ENCODE measurements around the gene NOTCH4.

The NOTCH4 gene

DNA sequence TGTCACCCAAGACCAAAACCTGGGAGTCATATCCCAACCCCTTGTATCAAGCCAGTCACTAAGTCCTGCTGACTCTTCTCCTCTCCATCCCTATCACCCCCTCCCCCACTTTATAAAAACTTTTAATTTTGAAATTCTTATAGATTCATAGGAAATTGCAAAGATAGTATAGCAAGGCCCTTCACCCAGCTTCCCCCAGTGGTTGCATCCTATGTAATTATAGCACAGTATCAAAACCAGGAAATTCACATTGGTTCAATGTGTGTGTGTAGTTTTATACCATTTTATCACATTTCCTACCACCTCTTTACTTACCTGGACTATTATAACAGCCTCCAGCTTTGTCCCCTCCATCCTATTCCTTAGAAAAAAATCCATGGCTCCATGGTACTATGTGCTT, 65.8 kb downstream of the NOTCH4 start:
- DNase-seq = no peak

DNA sequence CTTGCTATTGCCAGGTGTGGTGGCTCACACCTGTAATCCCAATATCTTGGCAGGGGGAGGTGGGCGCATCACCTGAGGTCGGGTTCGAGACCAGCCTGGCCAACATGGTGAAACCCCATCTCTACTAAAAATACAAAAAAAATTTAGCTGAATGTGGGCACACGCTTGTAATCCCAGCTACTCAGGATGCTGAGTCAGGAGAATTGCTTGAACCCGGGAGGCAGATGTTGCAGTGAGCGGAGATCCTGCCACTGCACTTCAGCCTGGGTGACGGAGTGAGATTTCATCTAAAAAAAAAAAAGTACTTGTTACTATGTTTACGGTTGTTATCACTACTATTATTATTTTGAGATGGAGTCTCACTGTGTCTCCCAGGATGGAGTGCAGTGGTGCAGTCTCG, 67.0 kb downstream of the NOTCH4 start:
- DNase-seq = no peak

DNA sequence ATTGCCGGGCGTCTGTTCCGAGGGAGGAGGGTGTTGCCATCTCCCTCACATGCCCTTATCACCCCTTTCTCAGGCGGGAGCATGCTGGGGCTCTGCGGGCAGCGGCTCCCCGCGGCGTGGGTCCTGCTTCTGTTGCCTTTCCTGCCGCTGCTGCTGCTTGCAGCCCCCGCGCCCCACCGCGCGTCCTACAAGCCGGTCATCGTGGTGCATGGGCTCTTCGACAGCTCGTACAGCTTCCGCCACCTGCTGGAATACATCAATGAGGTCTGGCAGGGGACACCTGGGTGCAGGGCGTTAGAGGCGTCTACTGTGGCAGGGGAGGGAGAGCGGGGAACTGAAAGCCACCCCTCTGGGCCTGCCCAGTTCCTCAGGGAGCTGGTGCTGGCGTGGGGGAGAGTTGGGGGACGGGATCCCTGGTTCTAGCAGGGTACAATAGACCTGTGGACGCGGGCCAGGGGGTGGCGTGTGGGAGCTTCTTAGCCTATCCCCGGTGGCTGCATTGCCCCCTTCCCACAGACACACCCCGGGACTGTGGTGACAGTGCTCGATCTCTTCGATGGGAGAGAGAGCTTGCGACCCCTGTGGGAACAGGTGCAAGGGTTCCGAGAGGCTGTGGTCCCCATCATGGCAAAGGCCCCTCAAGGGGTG, 69.2 kb downstream of the NOTCH4 start:
- no peak for DNase-seq

DNA sequence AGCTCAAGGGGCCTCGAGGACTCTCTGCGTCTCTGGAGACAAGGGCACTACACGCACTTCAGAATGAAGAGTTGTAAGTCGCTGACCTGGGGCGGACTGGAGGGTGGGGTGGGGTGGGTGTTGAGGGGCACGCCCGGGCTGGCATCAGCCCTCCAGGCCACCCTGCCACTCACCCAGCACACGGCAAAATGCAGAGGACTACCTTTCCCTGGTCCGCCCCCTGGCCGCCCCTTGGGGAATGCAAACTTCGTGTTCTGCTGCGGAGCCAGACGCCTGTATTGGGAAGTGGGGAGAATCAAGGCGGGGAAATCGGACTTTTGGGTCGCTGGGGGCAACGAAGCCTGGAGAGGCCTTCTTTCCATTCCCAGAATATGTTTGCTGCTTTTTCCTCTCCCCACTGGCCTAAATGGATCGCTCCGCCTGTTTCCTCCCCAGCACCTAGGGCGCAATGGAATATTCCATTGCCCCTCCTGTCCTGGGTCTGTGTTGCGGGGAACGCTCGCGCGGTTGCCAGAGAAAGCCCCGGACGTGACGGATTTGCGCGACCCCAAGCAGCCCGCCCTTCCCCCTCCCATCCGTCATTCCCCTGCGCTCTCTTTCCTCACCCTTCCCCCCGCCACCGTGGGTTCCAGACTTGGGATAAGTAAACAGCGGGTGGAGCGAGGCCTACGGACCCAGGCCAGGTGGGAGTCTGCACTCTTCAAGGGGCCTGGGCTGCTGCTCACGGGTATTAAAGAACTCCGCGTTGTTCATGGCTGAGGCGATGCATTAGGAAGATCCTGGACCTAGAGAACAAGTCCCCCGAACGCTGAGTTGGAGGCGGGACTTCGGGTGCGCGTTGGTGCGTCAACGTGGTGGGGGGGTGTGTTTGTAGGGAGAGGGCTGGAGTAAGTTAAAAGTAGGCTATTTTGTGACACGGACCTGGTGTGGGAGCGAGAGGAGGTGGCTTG, 70.0 kb downstream of the NOTCH4 start, which contains the start of gene PPT2:
PPT2 (plus strand) TSS at position 578 of the 950 bp plus-strand sequence. CDS start 454 bp downstream, outside the sequence.
- DNase-seq = peak; percentile 93

DNA sequence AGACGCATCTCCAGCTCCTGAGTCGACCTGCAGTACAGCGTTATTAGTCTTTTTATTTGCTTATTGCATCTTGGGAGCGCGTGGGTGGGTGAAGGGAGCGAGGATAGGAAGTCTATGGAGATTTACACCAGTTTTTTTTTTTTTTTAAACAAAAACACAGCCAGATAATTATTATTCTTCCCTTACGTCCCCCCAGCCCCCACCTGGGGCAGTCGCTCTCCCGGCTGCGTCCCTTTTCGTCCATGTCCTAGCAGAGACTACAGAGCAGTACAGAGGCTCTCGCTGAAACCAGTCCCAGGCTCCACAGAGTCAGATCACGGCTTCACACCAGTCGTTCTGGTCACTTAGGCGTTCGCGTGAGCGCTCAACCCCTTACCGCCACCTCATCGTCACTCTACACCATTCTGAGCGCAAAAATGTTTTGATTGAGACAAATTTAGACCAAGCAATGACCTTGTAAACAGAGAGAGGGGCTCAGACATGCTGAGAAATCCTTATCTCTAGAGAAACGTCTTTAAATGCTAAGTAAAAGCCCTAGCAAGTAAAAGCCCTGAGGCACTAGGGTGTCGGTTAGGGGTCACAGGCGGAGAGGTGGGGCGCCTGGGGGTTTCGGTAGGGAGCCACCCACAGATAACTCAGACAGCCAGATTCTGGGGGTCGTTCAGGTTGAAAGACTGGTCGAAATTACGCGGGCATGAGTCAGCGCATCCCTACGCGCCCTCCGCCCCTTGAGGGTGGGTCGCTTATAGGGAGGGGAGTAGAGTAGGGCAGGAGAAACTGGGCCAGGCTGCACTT, 70.9 kb downstream of the NOTCH4 start:
- no peak for DNase-seq

DNA sequence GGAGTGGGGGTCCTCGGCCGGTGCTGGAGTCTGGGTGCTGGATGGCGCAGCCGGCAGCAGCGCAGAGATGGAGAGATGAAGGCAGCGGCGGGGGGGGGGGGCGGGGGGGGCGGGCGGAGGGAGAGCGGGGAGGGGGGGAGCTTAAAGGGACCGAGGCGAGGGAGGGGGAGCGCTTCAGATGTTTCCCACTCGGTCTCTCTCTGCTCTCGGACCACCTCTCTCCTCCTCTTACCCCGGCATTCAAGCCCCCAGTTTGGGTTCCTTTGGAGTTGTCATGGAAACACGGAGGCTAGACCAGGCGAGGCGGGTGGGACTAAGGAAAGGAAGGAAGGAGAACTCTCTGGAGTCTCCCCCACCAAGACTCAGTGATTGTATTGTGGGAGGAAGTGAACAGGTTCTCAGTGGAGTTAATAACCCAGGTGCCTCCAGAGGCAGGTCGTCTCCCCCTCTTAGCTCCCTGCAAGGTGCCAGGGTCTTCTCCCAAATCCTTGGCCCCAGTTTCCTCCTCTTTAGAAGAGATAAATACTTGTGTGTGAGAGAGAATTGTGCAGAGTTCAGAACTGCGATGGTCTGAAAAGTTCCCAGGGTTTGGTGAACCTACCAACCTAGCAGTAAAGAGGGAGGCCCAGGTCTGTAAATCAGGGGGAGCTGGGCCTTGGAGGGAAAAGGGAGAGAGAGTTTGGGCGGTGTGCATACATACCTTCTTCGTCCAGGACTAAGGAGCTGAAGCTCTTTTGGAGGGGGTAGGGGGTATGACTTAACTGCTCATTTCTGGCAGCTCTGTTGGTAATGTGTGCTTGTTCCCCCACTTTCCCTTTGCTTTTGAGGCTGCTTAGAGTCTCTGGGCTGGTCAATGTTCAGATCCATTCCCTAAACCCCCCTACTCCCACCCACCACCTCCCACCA, 71.8 kb downstream of the NOTCH4 start, which contains the start of gene PRRT1:
PRRT1 (minus strand) TSS at position 77 of the 906 bp plus-strand sequence. CDS start 112 bp downstream, outside the sequence.
- no peak for DNase-seq

DNA sequence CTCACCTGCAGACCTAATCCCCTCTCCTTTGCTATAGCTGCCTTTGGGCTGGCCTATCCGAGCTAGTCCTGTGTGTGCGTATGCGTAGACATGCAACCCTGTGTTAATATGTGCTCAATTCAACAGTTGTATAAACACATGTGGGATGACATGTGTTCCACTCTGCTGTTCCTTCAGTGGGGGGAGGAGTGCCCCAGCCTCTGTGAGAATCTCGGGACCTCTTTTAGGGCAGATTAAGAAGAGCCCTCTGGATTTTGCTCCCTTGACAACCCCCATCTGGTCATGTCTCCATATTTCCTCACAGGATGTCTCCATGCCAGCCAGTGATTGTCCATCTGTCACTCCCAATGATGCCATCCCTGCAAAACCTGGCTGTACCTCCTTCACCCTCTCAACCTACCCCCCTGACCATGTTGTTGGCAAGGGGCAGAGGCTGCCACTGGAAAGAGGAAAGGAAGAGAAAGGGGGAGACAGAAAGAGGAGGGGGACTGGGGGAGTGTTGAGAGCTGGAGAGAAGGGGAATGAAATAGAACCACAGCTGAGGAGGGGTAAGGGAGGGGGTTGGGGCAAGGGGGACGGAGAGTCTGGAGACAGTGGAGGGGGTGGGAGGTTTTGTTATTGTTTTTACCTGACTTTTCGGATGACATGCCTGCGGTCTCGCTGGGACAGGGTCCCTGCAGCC, 72.5 kb downstream of the NOTCH4 start:
- DNase-seq = peak; percentile 42

DNA sequence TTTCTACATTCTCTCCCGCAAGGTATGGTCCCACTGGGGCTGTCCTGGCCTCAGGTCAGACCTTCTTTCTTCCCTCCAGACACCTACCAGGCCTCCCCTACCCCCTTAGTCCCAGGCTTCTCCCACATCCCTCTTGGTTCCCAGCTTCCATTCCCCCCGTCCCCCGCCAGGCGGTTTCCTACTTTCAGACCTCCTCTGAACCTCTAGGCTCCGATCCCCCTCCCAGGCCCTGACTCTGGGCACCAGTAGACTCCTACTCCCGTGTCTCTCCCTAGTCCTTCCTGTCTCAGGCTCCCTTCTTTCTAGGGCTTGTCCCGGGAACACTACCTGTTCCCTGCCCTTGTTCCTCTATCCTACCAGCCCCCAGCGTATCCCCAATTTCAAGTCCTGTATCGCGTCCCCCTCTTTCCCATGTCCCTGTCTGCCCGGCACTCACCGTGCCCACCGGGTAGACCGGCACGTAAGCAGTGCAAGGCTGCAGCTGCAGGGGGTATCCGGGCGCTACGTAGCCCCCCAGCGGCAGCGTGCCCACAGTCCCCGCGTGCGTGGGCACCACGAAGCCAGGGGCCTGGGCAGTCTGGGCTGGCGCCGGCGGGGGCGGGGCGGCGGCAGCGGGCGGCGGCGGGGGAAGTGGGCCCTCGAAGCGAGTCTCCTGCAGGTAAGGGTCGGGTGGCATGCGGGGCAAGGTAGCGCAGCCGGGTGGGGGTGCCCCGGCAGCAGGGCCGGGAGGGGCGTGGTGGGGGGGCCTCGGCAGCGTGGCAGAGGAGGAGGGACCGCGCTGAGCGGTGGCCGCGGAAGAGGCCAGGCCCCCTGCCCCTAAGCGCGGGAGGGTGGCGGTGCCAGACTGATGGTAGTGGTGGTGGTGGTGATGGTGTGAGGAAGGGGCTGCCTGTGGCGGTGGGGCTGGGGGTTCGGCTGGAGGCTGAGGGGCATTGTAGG, 73.7 kb downstream of the NOTCH4 start:
- DNase-seq = peak; percentile 28

DNA sequence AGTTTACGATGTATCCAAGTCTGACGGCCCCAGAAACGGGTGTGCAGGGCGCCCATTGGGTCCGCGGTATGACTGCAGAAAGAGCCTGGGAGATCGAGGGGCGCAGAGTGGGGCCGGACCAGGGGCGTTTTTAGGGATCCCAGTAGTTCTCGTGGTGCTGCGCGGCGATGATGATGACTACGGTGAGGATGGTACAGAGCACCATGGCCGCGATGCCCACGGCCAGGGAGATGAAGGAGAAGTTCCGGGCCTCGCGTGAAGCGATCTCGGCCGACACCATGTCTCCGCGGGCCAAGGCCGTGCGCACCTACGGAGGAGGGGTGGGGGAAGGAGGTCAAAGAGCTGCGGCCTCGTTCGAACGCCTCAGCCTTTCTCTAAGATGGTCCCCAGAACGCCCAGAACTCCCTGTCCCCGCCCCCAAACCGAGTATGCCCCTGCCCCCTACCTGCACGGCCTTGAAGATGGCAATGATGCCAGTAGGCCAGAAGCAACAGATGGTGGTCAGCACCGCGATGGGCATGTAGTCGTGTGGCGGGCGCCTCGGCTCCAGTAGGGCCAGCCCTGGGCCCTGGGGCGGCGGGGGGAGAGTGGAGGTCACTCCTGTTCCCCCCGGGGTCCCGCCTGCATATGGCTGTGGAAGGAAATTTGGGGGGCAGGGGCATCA, 74.6 kb downstream of the NOTCH4 start:
- DNase-seq = no peak

DNA sequence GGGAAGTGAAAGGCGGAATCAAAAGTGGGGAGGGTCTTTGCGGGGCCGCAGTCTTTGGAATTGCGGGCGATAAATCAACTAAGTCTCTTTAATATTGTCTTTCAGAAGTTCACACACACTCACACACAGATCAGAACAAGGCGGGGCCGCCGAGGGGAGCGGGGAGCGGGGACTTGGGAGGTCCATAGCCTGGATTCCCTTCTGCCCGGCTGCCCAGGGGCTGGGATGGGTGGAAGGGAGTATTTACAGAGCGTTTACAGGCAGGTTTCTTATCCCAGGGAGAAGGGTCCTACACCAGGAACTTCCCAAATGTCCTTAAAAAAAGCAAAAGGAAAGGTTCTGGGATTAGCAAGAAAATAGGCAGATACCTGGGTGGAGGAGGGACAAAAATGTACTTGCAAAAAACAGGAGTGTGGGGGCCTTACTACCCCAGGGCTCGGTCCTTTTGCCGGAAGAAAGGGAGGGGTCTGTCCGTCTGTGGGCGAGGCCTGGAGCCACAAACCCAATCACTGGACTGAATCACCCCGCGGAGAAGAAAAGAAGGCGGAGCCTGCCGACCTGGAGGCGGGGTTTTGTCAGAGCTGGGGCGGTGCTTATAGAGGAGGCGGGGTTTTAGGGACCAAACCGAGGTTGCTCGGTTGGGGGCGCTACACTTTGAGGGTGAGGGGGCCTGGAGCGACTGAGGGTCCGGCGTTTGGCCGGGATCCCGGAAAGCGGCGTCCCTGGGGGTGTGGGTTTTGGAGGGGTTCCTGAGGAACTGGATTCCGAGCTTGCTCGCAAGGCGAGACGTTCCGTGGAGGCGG, 75.4 kb downstream of the NOTCH4 start:
- DNase-seq = peak; percentile 90

DNA sequence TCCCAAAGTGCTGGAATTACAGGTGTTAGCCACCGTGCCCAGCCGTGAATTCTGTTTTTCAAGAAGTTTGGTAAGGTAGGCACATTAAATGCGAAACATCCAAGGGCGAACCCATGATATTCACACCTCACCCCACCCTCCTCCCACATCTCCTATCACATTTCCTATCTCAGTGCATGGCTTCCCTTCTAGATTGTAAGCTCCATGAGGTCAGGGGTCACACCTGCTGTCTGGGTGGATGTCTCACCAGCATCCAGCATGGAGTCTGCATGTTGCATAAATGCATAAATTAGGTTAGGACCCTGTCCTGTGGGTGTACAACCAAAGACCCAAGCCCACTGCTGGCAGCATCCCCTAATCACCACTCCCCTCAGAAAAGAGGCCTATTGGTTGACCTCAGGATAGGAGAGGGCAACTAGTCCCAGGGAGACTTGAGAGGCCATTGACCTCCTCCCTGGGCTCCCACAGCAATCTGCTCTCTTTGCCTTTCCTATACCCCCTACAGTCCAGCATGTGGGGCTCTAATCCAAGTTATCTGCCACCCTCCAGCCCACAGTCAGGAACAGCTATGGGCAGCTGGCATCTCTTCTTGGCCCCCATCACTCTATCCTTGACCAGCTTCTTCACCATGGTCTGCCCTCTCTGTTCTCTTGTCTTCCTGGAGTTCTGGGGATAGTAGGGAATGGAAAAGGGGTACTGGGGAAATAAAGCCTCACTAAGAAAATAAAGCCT, 76.3 kb downstream of the NOTCH4 start:
- no peak for DNase-seq

DNA sequence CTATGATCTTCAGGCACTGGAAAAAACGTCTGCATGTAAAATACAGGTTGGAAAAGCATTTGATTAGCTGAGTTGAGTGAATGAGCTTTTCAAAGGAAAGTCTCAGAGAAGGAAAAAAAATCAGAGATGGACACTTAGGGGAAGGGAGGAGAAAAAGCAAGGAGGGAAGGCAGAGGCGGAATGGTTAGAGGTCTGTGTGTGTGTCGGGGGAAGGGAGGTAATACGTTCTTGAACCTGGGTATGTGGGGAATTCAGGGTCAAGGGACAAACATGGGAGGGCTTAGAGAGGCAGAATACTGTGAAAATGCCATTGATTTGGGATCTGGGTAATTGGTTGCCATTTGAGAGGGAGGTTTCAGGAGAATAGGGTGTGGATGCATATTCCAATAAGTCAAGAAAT, 77.2 kb downstream of the NOTCH4 start:
- no peak for DNase-seq

DNA sequence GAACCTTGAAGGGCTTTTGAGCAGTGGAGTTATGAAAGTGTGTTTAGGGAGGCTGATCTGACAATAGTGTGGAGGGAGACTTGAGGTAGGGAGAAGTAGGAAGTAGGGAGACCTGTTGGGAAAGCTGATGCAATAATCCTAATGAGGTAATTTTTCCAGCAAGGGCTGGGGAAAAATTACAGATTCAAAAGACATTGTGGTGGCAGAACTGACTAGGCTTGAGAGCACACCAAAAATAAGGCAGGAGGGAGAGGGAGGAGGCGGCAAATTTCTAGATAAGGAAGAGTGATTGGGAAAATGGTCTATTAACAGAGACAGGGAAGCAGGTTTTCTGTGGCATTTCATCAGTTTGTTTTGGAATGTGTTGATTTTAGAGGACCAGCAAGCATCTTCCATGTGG, 77.6 kb downstream of the NOTCH4 start:
- DNase-seq = no peak
